Lower lobe of right lung (tissue), 2 donors: ENCODE results near the gene DIP2C. TPM values are rescaled to one million over a fixed set of nuclear protein-coding genes. Genes with fewer than 3 reads are reported as not detected.

Experiments
- ATAC-seq, 2 donors: fragments of 200-7000 bp; cut with Tn5 transposase; one replicate each; pipeline ENCODE4 v1.9.1; 2020 to 2022; ENCODE audit warnings: mild to moderate bottlenecking in 2 of 2, moderate library complexity in 2 of 2
- DNase-seq: peaks from one replicate; pipeline ENCODE4 v3.0.0-alpha.2; 2020
- H3K27ac ChIP-seq: fragments of 200-600 bp; one replicate; pipeline ENCODE4 v1.8.0; 2022
- H3K27me3 ChIP-seq: fragments of 200-600 bp; one replicate; pipeline ENCODE4 v1.8.0; 2022; ENCODE audit warnings: low read depth
- H3K36me3 ChIP-seq: fragments of 200-600 bp; one replicate; pipeline ENCODE4 v1.8.0; 2022; ENCODE audit warnings: mild to moderate bottlenecking
- H3K4me1 ChIP-seq: fragments of 200-600 bp; one replicate; pipeline ENCODE4 v1.8.0; 2022
- H3K4me3 ChIP-seq: fragments of 200-600 bp; one replicate; pipeline ENCODE4 v1.8.0; 2022; ENCODE audit warnings: mild to moderate bottlenecking
- H3K9me3 ChIP-seq: fragments of 200-600 bp; one replicate; pipeline ENCODE4 v1.8.0; 2022
- intact Hi-C: fragments of 100-400 bp; cut with DNase I; formaldehyde crosslinking; loops from one replicate; pipeline ENCODE4 v1.11.0; 2022
- total RNA-seq: library from RNA; stranded (reverse); fragmentation: NEBNext Ultra II Directional; extraction: Animal tissue kit (Norgen Biotek cat#: 25700); gene quantifications from one replicate; pipeline ENCODE4 v1.2.1, GENCODE V29; 2021
- TF ChIP-seq, protein P1 (sequence below): fragments of 200-600 bp; IDR thresholded peaks from one replicate; pipeline ENCODE4 v1.8.0; 2022; ENCODE audit warnings: antibody characterized with exemption, mild to moderate bottlenecking
- donor health status: DM: no; HTN: yes; CAD: no; lungs with severe emphysema.

The DIP2C gene
- total RNA-seq, 1 donor from 2014 or later, result 15.1 TPM

DNA sequence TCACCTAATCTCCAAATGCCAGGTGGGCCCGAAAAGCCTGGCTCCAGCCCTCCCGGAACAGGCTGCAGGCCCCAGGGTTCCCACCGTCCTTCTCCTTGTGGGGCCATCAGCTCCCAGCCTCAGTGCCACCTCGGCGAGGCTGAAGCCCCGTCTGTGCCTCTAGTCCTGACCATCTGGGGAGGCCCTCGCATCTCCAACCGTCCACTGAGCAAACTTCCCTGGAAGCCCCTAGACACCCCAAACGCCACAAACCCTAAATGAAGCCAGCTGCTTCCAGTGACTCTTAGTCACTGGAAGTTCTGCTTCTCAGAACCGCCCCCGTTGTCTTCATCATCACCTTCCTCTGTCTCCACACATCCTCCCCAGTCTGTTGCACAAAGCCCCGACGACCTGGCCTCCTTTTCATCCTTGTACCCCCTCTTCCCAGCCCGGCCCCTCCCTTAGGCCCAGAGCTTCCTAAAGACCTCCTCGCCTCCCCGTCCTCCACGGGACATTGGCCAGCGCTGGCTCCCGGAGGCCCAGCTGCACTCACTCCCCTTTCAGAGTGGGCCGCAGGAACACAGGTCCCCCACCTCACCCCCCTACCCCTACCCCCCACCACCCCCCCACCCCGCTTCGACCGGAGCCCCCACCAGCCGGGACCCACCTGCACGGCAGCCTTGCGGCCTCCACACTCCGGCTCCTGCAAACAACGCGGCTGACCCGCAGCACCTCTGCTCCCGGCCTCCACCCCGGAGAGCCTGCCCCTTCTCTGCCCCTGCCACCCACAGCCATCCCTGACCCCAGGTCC is 1.1 kb upstream of the DIP2C start:
- peak overlapping the region; percentile 55 for H3K4me3 ChIP-seq
- H3K27ac ChIP-seq, result peak overlapping the region; percentile 74
- H3K4me1 ChIP-seq, result peaks cover 18% of the 10 kb centered on the region
- TF ChIP-seq, protein P1, sequence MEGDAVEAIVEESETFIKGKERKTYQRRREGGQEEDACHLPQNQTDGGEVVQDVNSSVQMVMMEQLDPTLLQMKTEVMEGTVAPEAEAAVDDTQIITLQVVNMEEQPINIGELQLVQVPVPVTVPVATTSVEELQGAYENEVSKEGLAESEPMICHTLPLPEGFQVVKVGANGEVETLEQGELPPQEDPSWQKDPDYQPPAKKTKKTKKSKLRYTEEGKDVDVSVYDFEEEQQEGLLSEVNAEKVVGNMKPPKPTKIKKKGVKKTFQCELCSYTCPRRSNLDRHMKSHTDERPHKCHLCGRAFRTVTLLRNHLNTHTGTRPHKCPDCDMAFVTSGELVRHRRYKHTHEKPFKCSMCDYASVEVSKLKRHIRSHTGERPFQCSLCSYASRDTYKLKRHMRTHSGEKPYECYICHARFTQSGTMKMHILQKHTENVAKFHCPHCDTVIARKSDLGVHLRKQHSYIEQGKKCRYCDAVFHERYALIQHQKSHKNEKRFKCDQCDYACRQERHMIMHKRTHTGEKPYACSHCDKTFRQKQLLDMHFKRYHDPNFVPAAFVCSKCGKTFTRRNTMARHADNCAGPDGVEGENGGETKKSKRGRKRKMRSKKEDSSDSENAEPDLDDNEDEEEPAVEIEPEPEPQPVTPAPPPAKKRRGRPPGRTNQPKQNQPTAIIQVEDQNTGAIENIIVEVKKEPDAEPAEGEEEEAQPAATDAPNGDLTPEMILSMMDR, result no peak
- intact Hi-C loops, result no loop called here
- no peaks in the 10 kb centered on the region for H3K9me3 ChIP-seq
- no peak for ATAC-seq
- H3K36me3 ChIP-seq, result no peaks in the 10 kb centered on the region
- peaks cover 5% of the 10 kb centered on the region for H3K27me3 ChIP-seq
- DNase-seq, result no peak

DNA sequence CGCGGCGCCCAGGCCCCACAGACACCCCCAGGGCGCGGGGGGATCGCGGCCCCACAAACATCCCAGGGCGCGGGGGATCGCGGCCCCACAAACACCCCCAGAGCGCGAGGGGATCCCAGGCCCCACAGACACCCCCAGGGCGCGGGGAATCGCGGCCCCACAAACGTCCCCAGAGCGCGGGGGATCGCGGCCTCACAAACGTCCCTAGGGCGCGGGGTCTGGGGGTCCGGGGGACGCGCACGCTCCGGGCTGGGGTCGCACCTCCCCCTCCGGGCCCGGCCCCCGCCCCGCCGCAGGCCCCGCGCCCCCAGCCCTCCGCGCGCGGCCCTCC is 382 bp downstream of the DIP2C start:
- H3K4me3 ChIP-seq, result peak overlapping the region; percentile 75
- no peak for DNase-seq
- H3K27ac ChIP-seq, result peak overlapping the region; percentile 64
- H3K4me1 ChIP-seq, result peaks cover 18% of the 10 kb centered on the region
- H3K27me3 ChIP-seq, result peaks cover 5% of the 10 kb centered on the region
- ATAC-seq, result peak; percentile 3 to 15
- intact Hi-C loops, result no loop called here
- no peaks in the 10 kb centered on the region for H3K36me3 ChIP-seq
- TF ChIP-seq, protein P1, result no peak
- no peaks in the 10 kb centered on the region for H3K9me3 ChIP-seq

DNA sequence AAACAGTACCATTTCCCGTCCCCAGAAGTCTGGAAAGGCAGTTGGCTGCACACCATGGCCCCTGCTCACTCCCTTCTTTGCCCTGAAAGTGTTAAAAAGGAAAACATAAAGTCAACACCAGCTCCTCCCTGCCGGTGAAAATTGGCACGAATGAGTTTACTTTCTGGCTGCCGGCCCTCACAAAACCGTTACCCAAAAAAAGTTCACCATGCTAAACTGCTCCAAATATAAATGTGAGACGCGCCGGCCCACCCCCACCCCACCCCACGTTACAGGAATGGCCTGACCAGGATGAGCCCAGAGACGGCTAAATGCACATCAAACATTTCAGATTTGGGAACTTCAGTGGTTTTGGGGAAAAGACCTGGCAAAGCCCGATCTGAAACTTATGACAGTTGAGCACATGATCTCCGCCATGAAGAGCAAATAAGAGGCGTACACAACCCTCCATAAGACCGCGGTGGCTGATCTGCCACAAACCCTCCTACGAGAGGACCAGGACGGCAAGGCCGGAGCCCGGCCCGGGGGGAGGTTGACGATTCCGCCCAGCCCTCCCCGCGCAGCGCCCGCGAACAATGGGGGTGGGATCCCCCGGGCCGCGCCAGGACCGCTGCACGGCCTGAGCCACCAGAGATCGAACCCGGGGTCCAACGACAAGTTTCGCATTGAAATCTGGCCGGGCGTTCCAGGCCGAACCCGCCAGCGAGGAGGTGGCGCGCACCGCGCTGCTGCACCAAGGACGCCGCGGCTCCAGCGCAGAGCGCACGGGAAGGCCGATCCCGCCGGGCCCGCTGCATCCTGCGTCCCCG is 952 bp downstream of the DIP2C start:
- Histone ChIP-seq H3K9me3 (no peaks in the 10 kb centered on the region), H3K27me3 (peaks cover 5% of the 10 kb centered on the region), H3K4me3 (peak overlapping the region; percentile 75), H3K36me3 (no peaks in the 10 kb centered on the region), H3K27ac (peak overlapping the region; percentile 64), H3K4me1 (peaks cover 13% of the 10 kb centered on the region)
- DNase-seq (no peak), ATAC-seq (peak; percentile 59 to 62)
- TF ChIP-seq, protein P1, result no peak
- intact Hi-C loops, result no loop called here

DNA sequence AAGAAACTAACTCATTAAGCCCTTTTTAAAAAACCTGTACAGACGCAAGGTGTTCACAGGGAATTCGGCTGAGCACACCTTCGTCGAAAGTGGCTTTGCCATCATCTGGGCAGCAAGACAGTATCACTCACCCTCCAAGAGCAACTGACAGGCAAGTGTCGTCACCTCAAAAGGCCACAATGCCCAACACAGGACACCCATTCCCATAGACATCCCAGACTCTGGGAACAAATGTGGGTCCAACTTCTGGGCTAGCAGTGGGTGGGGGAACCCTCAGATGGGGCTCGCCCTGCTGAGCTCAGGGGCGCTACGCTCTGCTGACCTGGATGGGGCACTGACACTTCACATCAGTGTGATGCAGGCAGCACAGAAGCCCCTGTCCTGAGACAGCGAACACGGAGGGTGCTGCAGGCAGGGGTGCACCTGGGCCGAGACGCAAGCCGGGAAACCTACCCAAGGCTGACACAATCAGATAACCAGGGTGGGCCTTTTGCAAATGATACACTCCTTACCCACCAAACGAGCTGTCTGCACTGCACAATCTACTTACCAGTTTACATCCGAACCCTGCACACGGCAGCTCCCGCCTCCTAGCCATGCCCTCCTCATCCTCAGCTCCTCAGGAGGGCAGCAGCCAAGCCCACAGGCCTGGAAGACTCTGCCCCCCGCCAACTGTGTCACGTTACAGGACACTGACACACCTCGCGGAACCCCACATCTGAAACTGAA is 1.7 kb downstream of the DIP2C start:
- H3K4me1 ChIP-seq, result peaks cover 13% of the 10 kb centered on the region
- no peaks in the 10 kb centered on the region for H3K9me3 ChIP-seq
- H3K27me3 ChIP-seq, result no peaks in the 10 kb centered on the region
- no peaks in the 10 kb centered on the region for H3K36me3 ChIP-seq
- no peak overlapping the region for H3K27ac ChIP-seq
- H3K4me3 ChIP-seq, result peak overlapping the region; percentile 75
- TF ChIP-seq, protein P1, result no peak
- intact Hi-C loops, result no loop called here
- ATAC-seq (no peak), DNase-seq (no peak)

DNA sequence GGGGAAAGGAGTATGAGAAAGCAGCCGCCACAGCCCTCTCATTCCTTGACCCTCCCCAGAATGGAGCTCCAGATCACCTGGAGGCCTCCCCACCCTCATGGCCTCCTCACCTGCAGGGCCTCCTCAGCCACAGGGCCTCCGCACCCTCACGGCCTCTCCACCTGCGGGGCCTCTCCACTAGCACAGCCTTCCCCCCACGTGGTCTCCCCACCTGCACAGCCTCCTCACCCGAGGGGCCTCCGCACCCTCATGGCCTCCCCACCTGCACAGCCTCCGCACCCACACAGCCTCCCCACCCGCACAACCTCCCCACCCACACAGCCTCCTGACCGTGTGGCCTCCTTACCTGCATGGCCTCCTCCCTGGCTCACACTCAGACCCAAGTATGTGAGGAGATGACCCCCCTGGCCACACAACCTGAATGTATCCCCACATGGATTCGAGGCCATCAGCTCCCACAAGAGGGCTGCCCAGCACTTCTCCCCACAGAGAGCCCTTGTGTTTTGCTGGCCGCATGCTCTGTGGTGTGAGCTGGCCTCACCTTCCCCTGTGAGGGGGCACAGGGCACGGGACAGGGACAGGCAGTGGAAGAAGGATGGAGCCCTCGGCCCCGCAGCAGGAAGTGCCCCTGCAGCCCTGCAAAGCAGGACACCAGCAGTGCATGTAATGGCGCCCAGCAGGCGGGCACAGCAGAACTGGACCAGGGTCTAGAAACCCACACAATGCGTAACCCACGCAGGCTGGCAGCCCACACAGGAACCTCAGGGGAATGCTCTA is 3.1 kb downstream of the DIP2C start:
- ATAC-seq (no peak), DNase-seq (no peak)
- no peak overlapping the region for H3K4me3 ChIP-seq
- no peak overlapping the region for H3K27ac ChIP-seq
- TF ChIP-seq, protein P1, result no peak
- no peaks in the 10 kb centered on the region for H3K36me3 ChIP-seq
- peaks cover 13% of the 10 kb centered on the region for H3K4me1 ChIP-seq
- intact Hi-C loops, result no loop called here
- H3K9me3 ChIP-seq, result no peaks in the 10 kb centered on the region
- H3K27me3 ChIP-seq, result no peaks in the 10 kb centered on the region
